Activated CD8-positive, alpha-beta memory T cell treated with anti-CD3 and anti-CD28 coated beads, Interleukin-2, amount 50 U/mL, for 24 hours (primary cell): ENCODE measurements around the gene SARS1.
"Not testable (repeated sequence)": the region's sequence is repeated elsewhere in the genome, so short reads cannot be mapped to it uniquely, and the experiment has no call there.

Experiments
- DNase-seq: peaks from one replicate; pipeline ENCODE4 v3.0.0-alpha.2; 2020; ENCODE audit errors: extremely low read depth

Gene SARS1

GRCh38 chr1:109192433-109192832 lies 21.3 kb upstream of the SARS1 start:
- DNase-seq: no peak

- DNase-seq: peak; percentile 18
Observed at GRCh38 chr1:109193653-109194590, 19.8 kb upstream of the SARS1 start.

GRCh38 chr1:109197158-109198042 lies 16.3 kb upstream of the SARS1 start:
- no peak for DNase-seq

- no peak for DNase-seq
Observed at GRCh38 chr1:109198043-109198695, 15.5 kb upstream of the SARS1 start.

- no peak for DNase-seq
Observed at GRCh38 chr1:109198745-109199144, 15.0 kb upstream of the SARS1 start.

GRCh38 chr1:109199710-109200109 lies 14.0 kb upstream of the SARS1 start:
- DNase-seq: no peak

GRCh38 chr1:109201123-109201703 lies 12.5 kb upstream of the SARS1 start:
- DNase-seq: peak; percentile 63

- DNase-seq: no peak
Observed at GRCh38 chr1:109204484-109204883, 9.2 kb upstream of the SARS1 start.

GRCh38 chr1:109206339-109206738 lies 7.4 kb upstream of the SARS1 start:
- no peak for DNase-seq

GRCh38 chr1:109207467-109208103 lies 6.1 kb upstream of the SARS1 start:
- DNase-seq: no peak

- no peak for DNase-seq
Observed at GRCh38 chr1:109208394-109208793, 5.3 kb upstream of the SARS1 start.

- DNase-seq: no peak
Observed at GRCh38 chr1:109208836-109209463, 4.8 kb upstream of the SARS1 start.

- DNase-seq: no peak
Observed at GRCh38 chr1:109210058-109210457, 3.7 kb upstream of the SARS1 start.

GRCh38 chr1:109213345-109213823 lies 334 bp upstream of the SARS1 start:
- no peak for DNase-seq

GRCh38 chr1:109214695-109215623 lies 1.2 kb downstream of the SARS1 start:
- DNase-seq: no peak

GRCh38 chr1:109216662-109217061 lies 2.9 kb downstream of the SARS1 start:
- DNase-seq: no peak

GRCh38 chr1:109218516-109218915 lies 4.8 kb downstream of the SARS1 start:
- DNase-seq: no peak

- not testable (repeated sequence) for DNase-seq
Observed at GRCh38 chr1:109221201-109221600, 7.5 kb downstream of the SARS1 start.

- DNase-seq: no peak
Observed at GRCh38 chr1:109225308-109225707, 11.6 kb downstream of the SARS1 start.
